Left ventricle myocardium superior (tissue), 1 donor: Measurements from ENCODE around the gene SAT2. TPM values are rescaled to one million over a fixed set of nuclear protein-coding genes. Genes with fewer than 3 reads are reported as not detected.
A peak's percentile ranks its signal among the peaks of the same experiment; 100 is the strongest.

ENCODE experiments used
- ATAC-seq: fragments of 200-7000 bp; cut with Tn5 transposase; one replicate; pipeline ENCODE4 v1.9.1; 2020; ENCODE audit warnings: mild to moderate bottlenecking, moderate library complexity
- DNase-seq: peaks from one replicate; pipeline ENCODE4 v3.0.0-alpha.2; 2020
- intact Hi-C: fragments of 100-400 bp; cut with micrococcal nuclease; formaldehyde crosslinking; loops from one replicate; pipeline ENCODE4 v1.11.0; 2022
- total RNA-seq: library from RNA; stranded (reverse); fragmentation: NEBNext Ultra II Directional; extraction: Animal tissue kit (Norgen Biotek cat#: 25700); gene quantifications from one replicate; pipeline ENCODE4 v1.2.1, GENCODE V29; 2021
- donor health status: DM: no; HTN: yes; CAD: no; lungs with severe emphysema.

SAT2 gene
- total RNA-seq, 1 donor from 2014 or later, result 74.4 TPM

- ATAC-seq, result no peak
- no peak for DNase-seq
- intact Hi-C loops, result no loop called here
Measured at GRCh38 chr17:7580604-7581575, 46.7 kb downstream of the SAT2 start.

GRCh38 chr17:7579834-7580603 lies 47.6 kb downstream of the SAT2 start:
- intact Hi-C loops, result no loop called here
- DNase-seq (no peak), ATAC-seq (no peak)

- peak; percentile 38 for ATAC-seq
- DNase-seq, result peak; percentile 67
Measured at GRCh38 chr17:7579001-7579833, 48.4 kb downstream of the SAT2 start, which contains the start of gene CD68. TSS of gene CD68 (plus strand) at chr17:7579638. CDS start at chr17:7579678, 40 bp downstream.

GRCh38 chr17:7577327-7578199 lies 50.1 kb downstream of the SAT2 start:
- DNase-seq (no peak), ATAC-seq (no peak)
- intact Hi-C loops, result no loop called here

More at GRCh38 chr17:7579001-7579833, 48.4 kb downstream of the SAT2 start, which contains the start of gene CD68:
- intact Hi-C loops, result no loop called here

GRCh38 chr17:7576432-7576937 lies 51.1 kb downstream of the SAT2 start:
- ATAC-seq (no peak), DNase-seq (no peak)
- intact Hi-C loops, result no loop called here

Other genes with a start within 250 kb of the SAT2 start
- 2.2 TPM for gene TNK1, start 246.7 kb downstream of the SAT2 start, total RNA-seq
- 16.1 TPM for gene PLSCR3, start 233.3 kb downstream of the SAT2 start, total RNA-seq
- 53.5 TPM for gene TMEM256, start 223.7 kb downstream of the SAT2 start, total RNA-seq
- gene NLGN2, start 220.0 kb downstream of the SAT2 start, total RNA-seq, result 6.5 TPM
- not detected for gene SPEM1, start 207.5 kb downstream of the SAT2 start, total RNA-seq
- gene SPEM2, start 202.2 kb downstream of the SAT2 start, total RNA-seq, result not detected
- not detected for gene SPEM3, start 199.0 kb downstream of the SAT2 start, total RNA-seq
- gene TMEM102, start 192.4 kb downstream of the SAT2 start, total RNA-seq, result 2.1 TPM
- gene FGF11, start 188.3 kb downstream of the SAT2 start, total RNA-seq, result 13.8 TPM
- 9.6 TPM for gene CHRNB1, start 182.8 kb downstream of the SAT2 start, total RNA-seq
- 70.9 TPM for gene ZBTB4, start 148.2 kb downstream of the SAT2 start, total RNA-seq
- not detected for gene SLC35G6, start 146.4 kb downstream of the SAT2 start, total RNA-seq
- 39.1 TPM for gene POLR2A, start 143.5 kb downstream of the SAT2 start, total RNA-seq
- gene TNFSF12, start 78.8 kb downstream of the SAT2 start, total RNA-seq, result 36.9 TPM
- 8.5 TPM for gene TNFSF13, start 69.1 kb downstream of the SAT2 start, total RNA-seq
- 32.8 TPM for gene SENP3, start 65.9 kb downstream of the SAT2 start, total RNA-seq
- 26.6 TPM for gene CD68, start 48.2 kb downstream of the SAT2 start, total RNA-seq
- 28.0 TPM for gene MPDU1, start 44.0 kb downstream of the SAT2 start, total RNA-seq
- 1.2 TPM for gene SOX15, start 37.7 kb downstream of the SAT2 start, total RNA-seq
- gene FXR2, start 12.9 kb downstream of the SAT2 start, total RNA-seq, result 103 TPM
- gene SHBG, start 2.3 kb upstream of the SAT2 start, total RNA-seq, result not detected
- gene ATP1B2, start 23.1 kb upstream of the SAT2 start, total RNA-seq, result 3.2 TPM
- 13.7 TPM for gene TP53, start 59.7 kb upstream of the SAT2 start, total RNA-seq
- 5.3 TPM for gene WRAP53, start 60.7 kb upstream of the SAT2 start, total RNA-seq
- 0.25 TPM for gene EFNB3, start 77.4 kb upstream of the SAT2 start, total RNA-seq
- 0.05 TPM for gene DNAH2, start 89.9 kb upstream of the SAT2 start, total RNA-seq
- gene KDM6B, start 206.4 kb upstream of the SAT2 start, total RNA-seq, result 28.1 TPM
- 32.6 TPM for gene TMEM88, start 227.2 kb upstream of the SAT2 start, total RNA-seq
- 93.2 TPM for gene NAA38, start 229.7 kb upstream of the SAT2 start, total RNA-seq
- 25.6 TPM for gene CYB5D1, start 230.2 kb upstream of the SAT2 start, total RNA-seq